ENCODE results near the gene ZNF256. TPM values are rescaled to one million over a fixed set of nuclear protein-coding genes. Genes with fewer than 3 reads are reported as not detected.

The ZNF256 gene
- total and polyA plus RNA-seq, 9 of the 15 experiments (the other 6 are each of a cell fraction or from before 2014, with no cell fraction given) = 0.07 to 0.36 (median 0.21) TPM; not detected in 1

GRCh38 chr19:57964761-57965160 lies 17.3 kb upstream of the ZNF256 start:
- no peak overlapping the region for H3K27ac ChIP-seq (ENCODE audit: extremely low read depth, low read depth, low read length)
- H3K4me3 ChIP-seq = no peak overlapping the region
- in situ Hi-C loops (cut with MboI) (no loop called here), intact Hi-C loops (cut with micrococcal nuclease) (no loop called here)
- TF ChIP-seq KAT8 (IDR thresholded peaks at IDR 0.05; ENCODE audit: low read depth) (no peak), CXXC5 (CRISPR knock-in tag; IDR thresholded peaks at IDR 0.05) (no peak), ATF7 (IDR thresholded peaks at IDR 0.05) (0 out of 2 replicates have a peak, but pooled peaks have one; percentile 30), COPS2 (conservative IDR thresholded peaks at IDR 0.05) (no peak), ZNF263 (CRISPR knock-in tag; IDR thresholded peaks at IDR 0.05; ENCODE audit: borderline replicate concordance) (no peak), ATF3 (IDR thresholded peaks at IDR 0.05) (peak; percentile 15; the same call in 1 of the 2 replicates), ATF3 (CRISPR knock-in tag; conservative IDR thresholded peaks at IDR 0.05) (no peak), CEBPG (CRISPR knock-in tag; IDR thresholded peaks at IDR 0.05) (no peak), CEBPG (tag; conservative IDR thresholded peaks at IDR 0.05 in 1 of 2, IDR thresholded peaks at IDR 0.05 in 1 of 2) (peak in 1 of 2 experiments; percentile 68; a peak in 2 of 4 replicates)
- TF ChIP-seq, protein P1, sequence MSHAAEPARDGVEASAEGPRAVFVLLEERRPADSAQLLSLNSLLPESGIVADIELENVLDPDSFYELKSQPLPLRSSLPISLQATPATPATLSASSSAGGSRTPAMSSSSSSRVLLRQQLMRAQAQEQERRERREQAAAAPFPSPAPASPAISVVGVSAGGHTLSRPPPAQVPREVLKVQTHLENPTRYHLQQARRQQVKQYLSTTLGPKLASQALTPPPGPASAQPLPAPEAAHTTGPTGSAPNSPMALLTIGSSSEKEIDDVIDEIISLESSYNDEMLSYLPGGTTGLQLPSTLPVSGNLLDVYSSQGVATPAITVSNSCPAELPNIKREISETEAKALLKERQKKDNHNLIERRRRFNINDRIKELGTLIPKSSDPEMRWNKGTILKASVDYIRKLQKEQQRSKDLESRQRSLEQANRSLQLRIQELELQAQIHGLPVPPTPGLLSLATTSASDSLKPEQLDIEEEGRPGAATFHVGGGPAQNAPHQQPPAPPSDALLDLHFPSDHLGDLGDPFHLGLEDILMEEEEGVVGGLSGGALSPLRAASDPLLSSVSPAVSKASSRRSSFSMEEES (CRISPR knock-in tag; IDR thresholded peaks at IDR 0.05) = no peak
- H4K20me1 ChIP-seq (replicated peaks; ENCODE audit: control insufficient read depth, insufficient read depth, low read length) = no peaks in the 10 kb centered on the region
- H3K9ac ChIP-seq (ENCODE audit: insufficient read depth in 1 of 2, low read depth in 2 of 2, low read length in 2 of 2) = no peak overlapping the region
- no peaks in the 10 kb centered on the region for H3K79me2 ChIP-seq (ENCODE audit: control insufficient read depth, insufficient read depth, low read length)
- H3K4me1 ChIP-seq (replicated peaks in 1 of 2; ENCODE audit: control insufficient read depth in 2 of 2, insufficient read depth in 2 of 2, low read length in 2 of 2) = no peaks in the 10 kb centered on the region
- no peak overlapping the region for H2AFZ ChIP-seq (ENCODE audit: low read depth, low read length)
- WGBS (ENCODE audit: insufficient coverage, low coverage, missing lambda C conversion rate) = under 1% methylated on average over 8 of the region's 8 CpGs
- no TSS peak for BruUV-seq (replicated peaks)
- ChIA-PET CTCF (ENCODE audit: low intra/inter-chr PET ratio) (no interaction called here), POLR2A (no interaction called here)
- no peaks in the 10 kb centered on the region for H3K27me3 ChIP-seq (ENCODE audit: control insufficient read depth in 2 of 2, insufficient read depth in 2 of 2, low read length in 2 of 2)
- ATAC-seq (no peak), DNase-seq (ENCODE audit: extremely low read depth in 1 of 4, low spot score in 3 of 4) (no peak), FAIRE-seq (no peak)
- no peaks in the 10 kb centered on the region for H3K9me3 ChIP-seq (replicated peaks; ENCODE audit: control insufficient read depth, insufficient read depth, low read depth, low read length)
- no peaks in the 10 kb centered on the region for H3K9me1 ChIP-seq (ENCODE audit: control insufficient read depth, insufficient read depth, low read length)
- no peaks in the 10 kb centered on the region for H3K36me3 ChIP-seq (ENCODE audit: control insufficient read depth, insufficient read depth, low read length)
- H3K4me2 ChIP-seq (ENCODE audit: insufficient read depth, low read length) = no peak overlapping the region

Data from K562 (cell line).